Sciatic nerve (tissue), 2 donors: ENCODE results near the gene SIX2. TPM values are rescaled to one million over a fixed set of nuclear protein-coding genes. Genes with fewer than 3 reads are reported as not detected.

ENCODE experiments used
- ATAC-seq: fragments of 200-7000 bp; cut with Tn5 transposase; one replicate; pipeline ENCODE4 v1.9.1; 2020; ENCODE audit warnings: mild to moderate bottlenecking, moderate library complexity
- DNase-seq: peaks from one replicate; pipeline ENCODE4 v3.0.0-alpha.2; 2020; ENCODE audit warnings: low spot score
- intact Hi-C: fragments of 100-400 bp; cut with DNase I; formaldehyde crosslinking; loops from one replicate; pipeline ENCODE4 v1.14.2; 2022
- total RNA-seq: library from RNA; stranded (reverse); fragmentation: NEBNext Ultra II Directional; extraction: Animal tissue kit (Norgen Biotek cat#: 25700); gene quantifications from one replicate; pipeline ENCODE4 v1.2.1, GENCODE V29; 2021
- donor health status: DM: no; HTN: no; CAD: no.
- donor health status: DM: no; HTN: no; CAD: no.

The SIX2 gene
- total RNA-seq, 1 donor from 2014 or later, result 3.6 TPM

- intact Hi-C loops, result no loop called here
- ATAC-seq (peak; percentile 85), DNase-seq (no peak)
These were observed 15.5 kb upstream of the SIX2 start for GRCh38 chr2:45024600-45025291.

GRCh38 chr2:45024097-45024496 lies 14.8 kb upstream of the SIX2 start:
- ATAC-seq (no peak), DNase-seq (no peak)
- intact Hi-C loops, result no loop called here

GRCh38 chr2:45020439-45020838 lies 11.2 kb upstream of the SIX2 start:
- ATAC-seq, result no peak
- intact Hi-C loops, result no loop called here
- no peak for DNase-seq

GRCh38 chr2:45018023-45018422 lies 8.8 kb upstream of the SIX2 start:
- no peak for DNase-seq
- intact Hi-C loops, result no loop called here
- ATAC-seq, result no peak

- no peak for DNase-seq
- intact Hi-C loops, result no loop called here
- ATAC-seq, result no peak
These were observed 5.6 kb upstream of the SIX2 start for GRCh38 chr2:45014831-45015230.

GRCh38 chr2:45014016-45014702 lies 4.9 kb upstream of the SIX2 start:
- DNase-seq (peak; percentile 78), ATAC-seq (peak; percentile 25)
- intact Hi-C loops, result no loop called here

GRCh38 chr2:45013229-45014015 lies 4.2 kb upstream of the SIX2 start:
- no peak for DNase-seq
- no peak for ATAC-seq
- intact Hi-C loops, result no loop called here

- intact Hi-C loops, result no loop called here
- no peak for ATAC-seq
- DNase-seq, result no peak
These were observed 3.5 kb upstream of the SIX2 start for GRCh38 chr2:45012733-45013132.

GRCh38 chr2:45011621-45012602 lies 2.7 kb upstream of the SIX2 start:
- intact Hi-C loops, result no loop called here
- no peak for ATAC-seq

GRCh38 chr2:45011121-45011520 lies 1.9 kb upstream of the SIX2 start:
- intact Hi-C loops, result no loop called here
- no peak for ATAC-seq
- no peak for DNase-seq

More at GRCh38 chr2:45011621-45012602, 2.7 kb upstream of the SIX2 start:
- no peak for DNase-seq

- DNase-seq (no peak), ATAC-seq (no peak)
- intact Hi-C loops, result no loop called here
These were observed 1.4 kb upstream of the SIX2 start for GRCh38 chr2:45010702-45011012.

GRCh38 chr2:45009928-45010701 lies 863 bp upstream of the SIX2 start:
- intact Hi-C loops, result no loop called here
- DNase-seq (peak; percentile 90), ATAC-seq (peak; percentile 84)

GRCh38 chr2:45008296-45009129 lies 739 bp downstream of the SIX2 start:
- no peak for DNase-seq
- intact Hi-C loops, result no loop called here

GRCh38 chr2:45007961-45008295 lies 1.3 kb downstream of the SIX2 start:
- ATAC-seq (no peak), DNase-seq (no peak)
- intact Hi-C loops, result no loop called here

More at GRCh38 chr2:45008296-45009129, 739 bp downstream of the SIX2 start:
- no peak for ATAC-seq

GRCh38 chr2:45006942-45007287 lies 2.3 kb downstream of the SIX2 start:
- intact Hi-C loops, result no loop called here
- DNase-seq, result no peak
- ATAC-seq, result no peak

GRCh38 chr2:45006041-45006941 lies 3.0 kb downstream of the SIX2 start:
- ATAC-seq (no peak), DNase-seq (no peak)
- intact Hi-C loops, result no loop called here
